MCF 10A (cell line): Measurements from ENCODE around the gene SRRM3. TPM values are rescaled to one million over a fixed set of nuclear protein-coding genes. Genes with fewer than 3 reads are reported as not detected.

Source experiments
- BruUV-seq: library from RNA; stranded (reverse); fragments of 400-500 nt; replicated peaks from 2 replicates; lab custom pipeline; 2021; lab: Mats Ljungman, UMichigan
- CTCF ChIA-PET: fragments of 300-600 bp; sonication (Branson Sonifier 250); formaldehyde crosslinking; extraction: SDS; loops from one replicate; lab custom pipeline; 2021; ENCODE audit warnings: antibody characterized with exemption, inconsistent platforms; lab: Yijun Ruan, JAX
- POLR2A ChIA-PET: fragments of 300-600, 350-650 bp; sonication (Branson Sonifier 250); formaldehyde crosslinking; extraction: SDS; loops from one replicate; lab custom pipeline; 2020; ENCODE audit warnings: antibody characterized with exemption, inconsistent platforms; lab: Yijun Ruan, JAX
- DNase-seq: peaks from one replicate; pipeline ENCODE4 v3.0.0-alpha.2; 2018; ENCODE audit not compliant: unreplicated experiment
- H3K27ac Mint-ChIP-seq: one replicate; pipeline ENCODE4 v1.8.0; 2022; ENCODE audit warnings: mild to moderate bottlenecking, low read depth, mixed read lengths; ENCODE audit not compliant: unreplicated experiment
- H3K27me3 Mint-ChIP-seq: one replicate; pipeline ENCODE4 v1.8.0; 2022; ENCODE audit warnings: mixed read lengths; ENCODE audit not compliant: insufficient read depth, unreplicated experiment
- H3K36me3 Mint-ChIP-seq: one replicate; pipeline ENCODE4 v1.8.0; 2022; ENCODE audit warnings: mild to moderate bottlenecking, moderate library complexity, mixed read lengths; ENCODE audit not compliant: insufficient read depth, unreplicated experiment
- H3K4me1 Mint-ChIP-seq: one replicate; pipeline ENCODE4 v1.8.0; 2022; ENCODE audit warnings: mixed read lengths; ENCODE audit not compliant: insufficient read depth, unreplicated experiment
- H3K4me3 Mint-ChIP-seq: one replicate; pipeline ENCODE4 v1.8.0; 2022; ENCODE audit warnings: mild to moderate bottlenecking, moderate library complexity, mixed read lengths; ENCODE audit not compliant: unreplicated experiment
- H3K9me3 Mint-ChIP-seq: one replicate; pipeline ENCODE4 v1.8.0; 2022; ENCODE audit warnings: mixed read lengths; ENCODE audit not compliant: unreplicated experiment
- CTCF ChIP-seq: fragments of 200-600 bp; IDR thresholded peaks from one replicate; pipeline ENCODE4 v1.8.0; 2022; ENCODE audit warnings: antibody characterized with exemption, mild to moderate bottlenecking; ENCODE audit not compliant: unreplicated experiment
- intact Hi-C: fragments of 100-400 bp; cut with micrococcal nuclease; formaldehyde crosslinking; loops from 2 replicates; pipeline ENCODE4 v1.14.1; 2022
- total RNA-seq: library from RNA; stranded (reverse); gene quantifications from 2 replicates; pipeline ENCODE4 v1.2.3, GENCODE V29; 2022

SRRM3 gene
- total RNA-seq, 1 experiment from 2014 or later = 0.70 TPM

- Mint-ChIP-seq H3K27ac (no peak overlapping the region), H3K4me3 (no peak overlapping the region), H3K9me3 (no peaks in the 10 kb centered on the region), H3K36me3 (peaks cover 7% of the 10 kb centered on the region), H3K4me1 (no peaks in the 10 kb centered on the region), H3K27me3 (no peaks in the 10 kb centered on the region)
- intact Hi-C loops = no loop called here
- TF ChIP-seq CTCF = no peak
- CTCF ChIA-PET = interaction anchor here (0.6 to 1.6 kb wide), 6 partner anchors 41 to 609 kb away, joined by 3 to 7 read pairs (median 3); no protein-coding TSS in a partner anchor
- DNase-seq = no peak
- no TSS peak for BruUV-seq
- POLR2A ChIA-PET = no interaction called here
Measured at GRCh38 chr7:76182225-76182960, 19.3 kb upstream of the SRRM3 start.

- no peak for TF ChIP-seq CTCF
- H3K27ac Mint-ChIP-seq = no peak overlapping the region
- H3K4me3 Mint-ChIP-seq = no peak overlapping the region
- CTCF ChIA-PET = interaction anchor here (0.7 to 2.9 kb wide), 6 partner anchors 8 to 130 kb away, joined by 4 to 20 read pairs (median 5); no protein-coding TSS in a partner anchor
- no peaks in the 10 kb centered on the region for H3K4me1 Mint-ChIP-seq
- intact Hi-C loops = no loop called here
- POLR2A ChIA-PET = interaction anchor here (1.3 kb wide), 1 partner anchor 132 kb away, joined by 5 read pairs; no protein-coding TSS in a partner anchor
- no peaks in the 10 kb centered on the region for H3K9me3 Mint-ChIP-seq
- DNase-seq = no peak
- peaks cover 7% of the 10 kb centered on the region for H3K36me3 Mint-ChIP-seq
- H3K27me3 Mint-ChIP-seq = peaks cover 17% of the 10 kb centered on the region
- BruUV-seq = no TSS peak
Measured at GRCh38 chr7:76185187-76185896, 16.4 kb upstream of the SRRM3 start.

GRCh38 chr7:76187272-76187671 is 14.4 kb upstream of the SRRM3 start:
- Mint-ChIP-seq H3K4me3 (no peak overlapping the region), H3K36me3 (peaks cover 7% of the 10 kb centered on the region), H3K27me3 (peaks cover 17% of the 10 kb centered on the region), H3K27ac (no peak overlapping the region), H3K4me1 (no peaks in the 10 kb centered on the region), H3K9me3 (no peaks in the 10 kb centered on the region)
- intact Hi-C loops = no loop called here
- ChIA-PET CTCF (interaction anchor here (0.6 to 2.9 kb wide), 6 partner anchors 10 to 149 kb away, joined by 3 to 20 read pairs (median 4); no protein-coding TSS in a partner anchor), POLR2A (no interaction called here)
- TF ChIP-seq CTCF = no peak
- no peak for DNase-seq
- no TSS peak for BruUV-seq

- H3K4me3 Mint-ChIP-seq = no peak overlapping the region
- no peaks in the 10 kb centered on the region for H3K4me1 Mint-ChIP-seq
- H3K27me3 Mint-ChIP-seq = peaks cover 24% of the 10 kb centered on the region
- CTCF ChIA-PET = interaction anchor here (1.0 to 1.7 kb wide), 3 partner anchors 11 to 74 kb away, joined by 3 to 8 read pairs (median 4); no protein-coding TSS in a partner anchor
- POLR2A ChIA-PET = interaction anchor here (0.7 kb wide), 1 partner anchor 108 kb away, joined by 3 read pairs; no protein-coding TSS in a partner anchor
- H3K36me3 Mint-ChIP-seq = no peaks in the 10 kb centered on the region
- no peak for DNase-seq
- TF ChIP-seq CTCF = no peak
- BruUV-seq = no TSS peak
- H3K27ac Mint-ChIP-seq = no peak overlapping the region
- no peaks in the 10 kb centered on the region for H3K9me3 Mint-ChIP-seq
- intact Hi-C loops = no loop called here
Measured at GRCh38 chr7:76189276-76189675, 12.4 kb upstream of the SRRM3 start.
